GM21576 (cell line): Measurements from ENCODE around the gene PCED1A.
A peak's percentile ranks its signal among the peaks of the same experiment; 100 is the strongest.

Experiments
- ATAC-seq: cut with Tn5 transposase; IDR thresholded peaks from one replicate; pipeline ENCODE4 v1.9.1; 2021; ENCODE audit warnings: mild to moderate bottlenecking, moderate library complexity; ENCODE audit not compliant: unreplicated experiment

PCED1A gene, protein sequence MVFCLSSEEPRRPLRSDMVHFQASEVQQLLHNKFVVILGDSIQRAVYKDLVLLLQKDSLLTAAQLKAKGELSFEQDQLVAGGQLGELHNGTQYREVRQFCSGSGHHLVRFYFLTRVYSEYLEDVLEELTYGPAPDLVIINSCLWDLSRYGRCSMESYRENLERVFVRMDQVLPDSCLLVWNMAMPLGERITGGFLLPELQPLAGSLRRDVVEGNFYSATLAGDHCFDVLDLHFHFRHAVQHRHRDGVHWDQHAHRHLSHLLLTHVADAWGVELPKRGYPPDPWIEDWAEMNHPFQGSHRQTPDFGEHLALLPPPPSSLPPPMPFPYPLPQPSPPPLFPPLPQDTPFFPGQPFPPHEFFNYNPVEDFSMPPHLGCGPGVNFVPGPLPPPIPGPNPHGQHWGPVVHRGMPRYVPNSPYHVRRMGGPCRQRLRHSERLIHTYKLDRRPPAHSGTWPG

DNA sequence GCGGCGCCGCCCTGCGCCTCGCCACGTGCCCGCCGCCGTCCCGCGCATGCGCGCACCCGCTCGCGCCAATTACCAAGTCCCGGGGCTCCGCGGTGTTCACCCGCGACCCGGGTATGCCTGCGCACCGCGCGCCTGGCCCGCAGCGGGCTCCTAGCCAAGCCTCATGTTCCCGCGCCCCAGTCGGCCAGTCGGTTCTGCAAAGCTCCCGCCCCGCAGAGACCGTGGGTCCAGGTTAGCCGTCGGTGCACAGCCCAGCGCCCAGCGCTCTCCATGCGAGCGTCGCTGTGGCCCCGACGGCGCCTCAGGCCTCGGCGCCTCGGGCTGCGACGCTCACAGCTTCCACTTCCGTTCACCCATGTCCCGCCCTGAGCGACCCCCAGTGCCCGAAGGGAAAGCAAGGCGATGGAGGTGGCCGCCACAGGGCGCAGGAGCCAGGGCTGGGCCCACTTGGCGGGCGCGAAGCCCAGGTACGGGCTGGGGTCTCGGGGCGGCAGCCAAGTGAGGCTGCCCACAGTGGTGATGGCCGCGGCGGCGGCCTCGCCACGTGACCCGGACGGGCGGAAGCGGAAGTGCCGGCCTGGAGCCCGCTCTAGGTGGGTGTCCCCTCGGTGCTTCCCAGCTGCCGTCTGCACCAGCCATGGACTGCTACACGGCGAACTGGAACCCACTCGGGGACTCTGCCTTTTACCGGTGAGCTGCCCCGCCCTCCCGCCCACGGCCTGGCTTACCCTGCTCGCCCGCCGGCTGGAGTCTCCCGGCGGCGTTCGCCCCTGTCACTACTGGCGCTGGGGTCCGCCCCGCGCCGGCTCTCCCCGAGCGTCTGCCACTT, at the start of gene PCED1A, which contains the start of gene VPS16:
PCED1A (minus strand) TSS at position 518 of the 829 bp plus-strand sequence. CDS start 743 bp downstream, outside the sequence.
VPS16 (plus strand) TSS at position 608 of the 829 bp plus-strand sequence; CDS start at position 638, 30 bp downstream.
- ATAC-seq: peak; percentile 93

DNA sequence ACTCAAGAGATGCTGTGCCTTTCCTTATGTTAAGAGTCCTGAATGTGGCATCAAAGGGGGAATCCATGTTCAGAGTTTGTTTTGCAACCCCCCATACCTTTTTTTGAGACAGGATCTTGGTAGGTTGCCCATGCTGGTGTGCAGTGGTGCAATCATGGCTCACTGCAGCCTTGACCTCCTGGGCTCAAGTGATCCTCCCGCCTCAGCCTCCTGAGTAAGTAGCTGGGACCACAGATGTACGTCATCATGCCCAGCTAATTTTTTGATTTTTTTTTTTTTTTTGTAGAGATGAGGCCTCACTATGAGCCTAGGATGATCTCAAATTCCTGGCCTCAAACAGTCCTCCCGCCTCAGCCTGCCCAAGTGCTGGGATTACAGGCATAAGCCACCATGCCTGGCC, 49.3 kb upstream of the PCED1A start:
- no peak for ATAC-seq

DNA sequence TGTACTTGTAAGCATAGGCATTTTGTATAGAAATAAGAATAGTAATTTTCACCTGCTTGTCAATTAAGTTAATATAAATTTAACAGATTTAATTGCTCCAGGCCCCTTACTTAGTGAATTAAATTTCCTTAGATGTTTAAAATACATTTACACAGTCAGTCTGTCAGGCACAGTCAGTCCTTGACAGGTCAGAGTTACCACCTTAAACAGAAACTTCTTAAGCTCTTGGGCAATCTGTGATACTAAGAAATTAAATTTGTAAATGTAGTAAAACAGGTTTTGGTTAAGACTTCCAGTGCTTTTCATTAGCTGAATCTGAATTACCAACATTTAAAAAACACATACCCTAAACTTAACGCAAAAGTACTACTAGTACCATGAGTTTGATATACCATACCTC, 48.8 kb upstream of the PCED1A start:
- no peak for ATAC-seq

DNA sequence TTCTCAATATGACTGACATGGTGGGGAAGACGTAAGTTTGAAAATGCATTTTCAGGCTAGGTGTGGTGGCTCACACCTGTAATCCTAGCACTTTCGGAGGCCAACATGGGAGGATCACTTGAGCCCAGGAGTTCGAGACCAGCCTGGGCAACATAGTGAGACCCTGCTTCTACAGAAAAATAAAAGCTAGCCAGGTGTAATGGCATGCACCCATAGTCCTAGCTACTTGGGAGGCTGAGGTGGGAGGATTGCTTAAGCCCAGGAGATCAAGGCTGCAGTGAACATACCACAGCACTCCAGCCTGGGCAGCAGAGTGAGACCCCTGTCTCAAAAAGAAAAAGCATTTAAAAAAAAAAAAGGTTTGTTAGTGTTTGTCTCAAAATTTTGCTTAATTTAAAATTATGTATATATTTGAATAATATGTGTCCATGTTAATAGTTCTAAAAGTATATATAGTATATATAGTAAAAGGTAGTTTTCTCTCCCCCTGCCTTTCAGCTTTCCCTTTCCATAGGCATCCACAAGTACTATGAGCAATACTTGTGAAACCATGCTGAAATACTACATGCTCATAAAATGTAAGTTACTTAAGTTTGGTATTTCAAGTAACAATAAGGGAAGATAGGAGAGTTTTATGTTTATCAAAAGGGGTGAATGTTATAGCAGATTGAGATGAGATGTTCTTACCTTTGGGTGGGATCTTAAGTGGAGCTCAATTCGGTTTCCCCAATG, 47.9 kb upstream of the PCED1A start:
- no peak for ATAC-seq

DNA sequence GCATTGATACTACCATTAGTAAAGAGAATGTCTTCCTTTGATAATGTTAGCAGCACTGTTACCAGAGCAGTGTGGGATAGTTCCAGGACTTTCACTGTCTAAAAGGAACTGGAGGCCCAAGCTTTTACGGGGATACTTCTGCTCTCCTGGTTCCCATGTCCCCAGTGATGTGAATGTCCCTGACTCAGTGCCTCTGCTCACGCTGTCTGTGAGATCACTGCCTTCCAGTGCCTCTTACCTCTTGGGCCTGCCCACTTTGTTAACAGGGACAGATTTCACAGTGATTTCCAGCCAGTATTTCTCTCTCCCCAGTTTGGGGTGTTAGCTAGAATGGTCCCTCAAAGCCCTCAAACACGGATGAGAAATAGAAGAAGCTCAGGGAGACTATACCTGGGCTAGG, 47.3 kb upstream of the PCED1A start:
- no peak for ATAC-seq

DNA sequence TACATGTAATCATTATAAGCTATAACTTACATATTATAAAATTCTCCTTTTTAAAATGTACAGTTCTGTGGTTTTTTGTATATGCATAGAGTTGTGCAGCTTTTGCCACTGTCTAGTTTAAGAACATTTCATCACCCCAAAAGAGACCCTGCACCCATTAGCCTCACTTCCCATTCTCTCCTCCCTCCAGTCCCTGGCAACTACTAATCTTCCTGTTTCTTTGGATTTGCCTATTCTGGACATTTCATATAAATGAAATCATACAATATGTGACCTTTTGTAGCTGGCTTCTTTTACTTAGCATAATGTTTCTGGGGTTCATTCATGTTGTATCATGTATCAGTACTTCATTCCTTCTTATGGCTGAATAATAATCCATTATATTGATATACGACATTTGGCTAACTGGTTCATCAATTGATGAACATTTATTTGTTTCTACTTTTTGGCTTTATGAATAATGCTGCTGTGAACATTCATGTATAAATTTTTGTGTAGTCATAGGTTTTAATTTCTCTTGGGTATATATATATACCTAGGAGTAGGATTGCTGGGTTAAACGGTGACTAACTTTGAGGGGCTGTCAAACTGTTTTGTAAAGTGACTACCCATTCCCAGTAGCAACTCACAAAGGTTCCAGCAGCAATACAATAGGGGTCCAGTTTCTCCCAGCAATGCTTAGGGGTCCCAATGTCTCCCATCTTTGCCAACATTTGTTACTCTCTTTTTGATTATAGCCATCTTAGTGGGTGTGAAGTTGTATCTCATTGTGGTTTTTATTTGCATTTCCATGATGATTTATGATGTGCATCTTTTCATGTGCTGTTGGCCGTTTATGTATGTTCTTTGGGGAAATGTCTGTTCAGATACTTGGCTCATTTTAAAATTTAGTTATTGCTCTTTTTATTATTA, 43.5 kb upstream of the PCED1A start:
- no peak for ATAC-seq

DNA sequence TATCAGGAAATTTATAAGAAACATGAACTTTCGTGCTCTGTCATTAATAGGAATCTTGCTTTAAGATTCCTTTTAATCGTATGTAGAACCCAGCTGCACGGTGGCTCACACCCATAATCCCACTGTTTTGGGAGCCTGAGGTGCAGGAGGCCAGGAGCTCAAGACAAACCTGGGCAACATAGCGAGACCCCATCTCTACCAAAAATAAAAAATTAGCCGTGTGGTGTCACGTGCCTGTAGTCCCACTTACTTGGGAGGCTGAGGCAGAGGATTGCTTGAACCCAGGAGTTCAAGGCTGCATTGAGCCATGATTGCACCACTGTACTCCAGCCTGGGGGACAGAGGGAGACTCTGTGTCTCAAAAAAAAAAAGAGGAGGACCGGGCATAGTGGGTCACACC, 40.2 kb upstream of the PCED1A start:
- no peak for ATAC-seq

DNA sequence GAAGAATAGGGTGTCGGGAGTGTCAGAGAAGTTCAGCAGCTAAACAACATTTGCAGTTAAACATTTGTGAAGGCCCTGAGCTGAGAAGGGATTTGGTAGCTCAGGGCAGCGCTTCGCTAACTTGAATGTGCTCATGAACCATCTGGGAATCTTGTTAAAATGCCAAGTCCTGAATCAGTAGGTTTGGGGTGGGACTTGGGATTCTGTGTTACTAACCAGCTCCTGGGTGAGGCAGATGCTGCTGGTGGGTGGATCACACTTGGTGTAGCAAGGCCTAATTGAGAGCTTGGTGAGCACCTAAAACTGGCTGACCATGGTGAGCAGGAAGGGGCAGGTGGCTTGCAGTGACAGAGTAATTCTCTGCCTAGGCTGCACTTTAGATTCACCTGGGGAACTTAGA, 38.7 kb upstream of the PCED1A start:
- ATAC-seq: no peak

DNA sequence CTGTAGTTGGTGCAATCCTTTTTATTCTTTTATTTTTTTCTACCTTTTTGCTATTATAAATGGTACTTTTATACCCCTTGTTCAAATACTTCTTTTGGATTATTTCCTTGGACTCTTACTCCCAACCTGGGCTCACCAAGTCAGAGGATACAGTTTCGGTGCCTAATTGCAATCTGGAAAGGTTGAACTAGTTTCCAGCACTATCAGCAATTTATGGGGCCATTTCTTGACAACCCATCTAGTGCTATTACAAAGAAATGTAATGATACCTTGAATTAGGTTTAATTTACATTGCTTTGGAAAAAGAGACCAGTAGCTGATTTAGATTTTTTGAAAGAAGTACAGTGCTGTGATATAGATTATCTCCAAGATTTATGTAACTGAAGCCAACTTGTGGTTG, 38.1 kb upstream of the PCED1A start:
- no peak for ATAC-seq

DNA sequence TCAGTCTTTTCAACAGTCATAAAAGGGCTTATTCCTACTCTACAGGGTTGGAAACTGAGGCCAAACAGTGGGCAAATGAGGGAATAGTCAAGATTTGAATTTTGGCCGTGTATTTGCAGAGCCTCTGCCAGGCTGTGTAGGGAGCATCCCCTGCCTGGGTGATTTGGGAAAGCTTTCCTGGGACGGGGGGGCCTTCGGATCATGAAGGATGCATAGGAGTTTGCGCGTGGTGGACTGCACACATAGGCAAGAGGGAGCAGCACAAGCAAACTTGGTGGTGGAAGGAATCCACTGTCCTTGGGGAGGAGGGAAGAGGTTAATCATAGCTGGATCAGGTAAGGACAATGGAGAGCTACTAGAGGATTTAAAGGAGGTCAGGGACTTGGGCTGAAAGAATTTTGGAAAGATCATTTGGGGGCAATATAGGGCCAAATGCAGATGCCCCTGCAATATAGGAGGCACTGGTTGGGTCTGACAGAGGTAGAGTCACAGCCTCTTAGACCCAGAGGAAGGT, 35.3 kb upstream of the PCED1A start:
- ATAC-seq: no peak

DNA sequence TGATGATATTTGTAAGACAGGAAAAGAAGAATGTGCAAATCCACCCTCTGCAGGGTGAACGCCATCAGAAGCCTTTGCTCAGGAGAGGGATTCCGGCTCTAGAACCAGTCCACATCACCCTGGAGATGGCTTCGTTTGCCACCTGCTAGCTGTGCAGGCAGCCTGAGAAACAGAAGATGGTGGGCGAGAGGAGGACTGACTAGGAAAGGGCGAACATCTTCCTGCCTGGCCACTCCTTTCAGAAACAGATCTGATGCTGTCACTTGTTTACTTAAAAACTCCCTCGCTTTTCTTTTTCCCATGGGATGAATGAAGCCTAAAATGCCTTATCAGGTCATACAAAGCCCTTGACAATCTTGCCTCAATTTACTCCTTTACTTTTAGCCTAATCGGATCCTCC, 34.0 kb upstream of the PCED1A start:
- no peak for ATAC-seq

DNA sequence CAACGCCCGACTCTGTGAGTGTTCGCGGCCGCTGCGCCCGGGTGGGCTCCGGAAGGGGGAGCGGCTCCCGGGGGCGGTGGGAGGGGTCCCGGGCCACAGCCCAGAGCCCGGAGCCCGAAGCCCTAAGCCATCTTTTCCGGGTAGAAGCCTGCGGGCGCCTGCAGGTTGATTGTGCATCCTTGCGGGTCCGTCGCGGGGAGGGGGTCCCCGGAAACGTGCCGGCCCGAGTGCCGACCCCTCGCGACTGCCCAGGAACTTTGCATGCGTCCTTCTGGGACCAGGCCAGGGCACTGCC, 33.2 kb upstream of the PCED1A start:
- ATAC-seq: peak; percentile 37

DNA sequence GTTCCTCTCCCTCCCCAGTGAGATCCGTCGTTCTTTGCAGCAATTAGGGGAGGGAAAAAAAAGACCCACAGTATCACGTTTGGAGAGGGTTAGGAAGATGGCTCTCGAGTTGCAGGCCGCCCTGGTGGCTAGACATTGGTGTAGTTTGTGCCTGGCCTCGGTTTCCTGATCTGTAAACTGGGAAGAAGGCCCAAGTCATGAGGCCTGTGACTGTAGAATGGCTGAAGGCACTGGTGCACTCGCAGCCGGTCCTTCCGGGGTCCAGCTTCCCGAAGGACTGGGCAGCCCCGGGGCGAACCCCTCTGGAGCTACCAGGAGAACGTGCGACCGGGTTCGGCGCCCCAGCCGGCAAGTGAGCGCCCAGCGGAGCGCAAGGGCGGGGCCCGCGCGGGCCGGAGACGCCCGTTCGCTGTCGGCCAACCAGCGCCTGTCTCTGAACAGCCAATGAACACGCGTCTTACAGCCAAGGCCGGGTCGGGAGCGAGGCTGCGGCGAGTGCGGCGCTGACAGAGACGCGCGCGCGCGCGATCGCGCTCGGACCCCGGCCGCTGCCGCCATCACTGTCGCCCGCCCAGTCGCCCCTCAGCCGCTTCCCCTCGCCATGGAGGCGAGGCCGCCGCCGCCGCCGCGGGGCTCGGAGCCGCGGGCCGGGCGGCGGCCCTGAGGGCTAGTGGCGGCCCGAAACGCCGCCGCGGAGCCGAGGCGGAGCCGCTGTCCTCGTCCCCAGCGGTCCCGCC, 32.7 kb upstream of the PCED1A start, which contains the start of gene PTPRA:
PTPRA (plus strand) TSS at position 472 of the 737 bp plus-strand sequence. CDS start 90,797 bp downstream, outside the sequence.
- ATAC-seq: peak; percentile 89

DNA sequence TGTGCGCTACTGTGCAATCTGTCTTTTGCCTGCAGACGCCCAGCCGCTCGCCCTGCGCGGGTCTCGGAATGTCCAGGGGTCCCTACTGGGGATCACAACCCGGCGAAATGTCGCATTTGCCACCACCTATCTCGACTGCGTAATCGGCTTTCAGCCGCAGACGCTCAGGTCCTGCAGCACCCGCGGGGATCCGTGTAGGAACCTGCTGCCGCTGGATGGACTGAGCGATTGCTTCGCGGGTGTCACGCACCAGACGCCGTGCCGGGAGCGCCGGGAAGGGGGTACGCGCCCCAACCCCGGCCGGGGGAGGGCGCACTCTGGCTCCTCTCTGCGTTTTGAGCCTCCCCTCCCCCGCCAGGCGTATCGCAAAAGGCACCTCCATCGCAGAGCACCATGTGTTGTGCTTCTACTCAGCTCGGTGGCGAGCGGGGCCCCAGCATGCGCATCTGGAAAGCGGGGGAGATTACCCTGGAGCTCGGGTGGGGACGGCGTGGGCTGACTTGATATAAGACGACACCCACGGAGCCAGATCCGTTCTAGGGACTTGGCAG, 32.1 kb upstream of the PCED1A start:
- ATAC-seq: no peak

DNA sequence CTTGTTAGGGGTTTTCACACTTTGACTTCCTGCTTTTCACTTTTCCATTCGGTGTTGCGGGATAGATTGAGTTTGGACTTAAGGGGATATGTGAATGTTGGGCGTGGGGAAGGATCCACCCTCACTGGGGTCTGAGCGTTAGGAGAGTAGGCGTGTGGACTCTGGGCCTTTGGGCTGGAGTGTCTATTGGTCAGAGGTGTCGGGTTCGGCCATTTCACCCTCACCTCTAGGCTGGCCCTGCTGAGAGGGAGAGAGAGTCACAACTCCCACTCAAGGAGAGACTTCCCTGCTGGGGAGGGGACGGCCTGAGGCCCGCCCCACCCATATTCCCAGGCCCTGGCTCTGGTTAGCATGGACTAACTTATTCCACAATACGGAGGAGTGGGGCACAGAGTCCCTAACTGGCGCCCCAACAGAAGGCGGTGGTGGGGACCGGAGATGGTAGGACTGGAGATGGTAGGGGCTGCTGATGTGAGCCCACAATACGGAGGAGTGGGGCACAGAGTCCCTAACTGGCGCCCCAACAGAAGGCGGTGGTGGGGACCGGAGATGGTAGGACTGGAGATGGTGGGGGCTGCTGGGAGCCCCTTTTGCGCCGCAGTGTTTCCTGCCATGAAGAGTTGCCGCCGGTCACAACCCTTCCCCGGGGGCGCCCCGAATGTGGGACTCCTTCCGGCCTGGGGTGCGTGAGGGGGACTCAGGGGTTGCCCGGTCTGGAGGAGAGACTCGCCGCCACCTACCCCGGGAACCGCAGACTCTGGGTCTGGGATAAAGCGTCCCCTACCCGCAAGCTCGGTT, 31.4 kb upstream of the PCED1A start:
- ATAC-seq: no peak

DNA sequence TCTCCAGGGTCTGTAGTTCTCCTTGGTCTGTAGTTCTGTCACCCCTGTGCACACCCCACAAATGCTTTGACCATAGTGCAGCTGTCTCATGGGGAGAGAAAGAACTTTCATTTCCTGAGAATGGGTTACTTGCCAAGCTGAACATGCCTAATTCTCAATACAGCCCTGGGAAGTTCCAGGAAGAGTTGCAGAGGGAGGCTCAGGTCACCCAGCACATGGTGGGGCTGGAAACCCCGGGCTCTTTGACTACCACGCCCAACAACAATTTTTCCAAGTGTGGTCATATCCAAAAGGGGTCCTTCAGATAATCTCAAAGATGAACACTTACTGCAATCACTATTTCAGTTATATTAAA, 30.6 kb upstream of the PCED1A start:
- no peak for ATAC-seq

DNA sequence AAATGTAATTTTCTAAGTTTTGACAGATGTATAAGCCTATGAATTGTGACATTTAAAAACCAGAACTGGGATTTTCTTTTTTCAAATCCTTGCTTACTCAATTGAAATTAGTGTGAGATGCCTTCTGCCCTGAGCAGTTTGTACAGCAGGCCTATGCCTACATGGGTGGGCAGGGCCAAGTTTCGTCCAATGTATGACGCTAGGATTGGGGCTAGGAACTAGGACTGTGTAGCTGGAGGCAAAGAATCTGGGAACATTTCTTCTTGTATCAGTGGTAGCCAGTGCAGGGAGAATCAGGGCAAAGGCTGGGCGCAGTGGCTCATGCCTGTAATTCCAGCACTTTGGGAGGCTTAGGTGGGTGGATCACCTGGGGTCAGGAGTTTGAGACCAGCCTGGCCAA, 28.9 kb upstream of the PCED1A start:
- no peak for ATAC-seq
